Upper lobe of left lung (tissue), 6 donors: ENCODE data around the gene KIAA1217. TPM values are rescaled to one million over a fixed set of nuclear protein-coding genes. Genes with fewer than 3 reads are reported as not detected.

ENCODE experiments used
- ATAC-seq, 2 donors: fragments of 200-7000 bp; cut with Tn5 transposase; one replicate each; pipeline ENCODE4 v1.9.1; 2022; ENCODE audit warnings: mild to moderate bottlenecking in 2 of 2, moderate library complexity in 2 of 2; ENCODE audit not compliant: low FRiP score in 2 of 2
- DNase-seq, 2 donors: peaks; one replicate each; pipeline ENCODE4 v3.0.0-alpha.2; 2019 to 2020
- H3K27ac ChIP-seq, 4 donors: fragments of 200-600 bp; sonication (generic); one replicate each; pipeline ENCODE4 v1.5.1; 2016 to 2019
- H3K27me3 ChIP-seq, 4 donors: fragments of 200-600 bp; sonication (generic); one replicate each; pipeline ENCODE4 v1.5.1; 2017 to 2019
- H3K36me3 ChIP-seq, 4 donors: fragments of 200-600 bp; sonication (generic); one replicate each; pipeline ENCODE4 v1.5.1; 2016 to 2019
- H3K4me1 ChIP-seq, 4 donors: fragments of 200-600 bp; sonication (generic); one replicate each; pipeline ENCODE4 v1.5.1; 2018 to 2019
- H3K4me3 ChIP-seq, 4 donors: fragments of 200-600 bp; sonication (generic); one replicate each; pipeline ENCODE4 v1.5.1; 2017 to 2019; ENCODE audit warnings: mild to moderate bottlenecking in 2 of 4, moderate library complexity in 1 of 4
- H3K9me3 ChIP-seq, 4 donors: fragments of 200-600 bp; sonication (generic); one replicate each; pipeline ENCODE4 v1.5.1; 2018 to 2019
- EP300 ChIP-seq, 4 donors: sonication (generic); formaldehyde crosslinking; IDR thresholded peaks; one replicate each; pipeline ENCODE4 v1.5.1; 2017; ENCODE audit warnings: antibody characterized with exemption in 4 of 4, control low read depth in 2 of 4
- POLR2A ChIP-seq, 4 donors: fragments of 450-650 bp; IDR thresholded peaks; one replicate each; pipeline ENCODE4 v1.5.1; 2016 to 2017; ENCODE audit warnings: antibody characterized with exemption in 4 of 4, mild to moderate bottlenecking in 2 of 4
- POLR2AphosphoS5 ChIP-seq, 2 donors: sonication (generic); formaldehyde crosslinking; IDR thresholded peaks; one replicate each; pipeline ENCODE4 v1.5.1; 2017; ENCODE audit warnings: antibody characterized with exemption in 2 of 2
- WGBS, 2 donors: methylation state at CpG; one replicate each; pipeline ENCODE4 v1.1.5; 2017 to 2018; 5-methylcytosine and 5-hydroxymethylcytosine counted together
- total RNA-seq, 6 donors: library from RNA; depleted of rRNA in 4 of 6; stranded (reverse); fragments of >200 nt in 4 of 6; gene quantifications; one replicate each; pipeline versions ENCODE4 v1.1.0 to v1.2.1, GENCODE V29; 2016 to 2021
- TF ChIP-seq, protein P1 (sequence below), 6 experiments: fragments of 450-650 bp in 4 of 6; fragments of 200-600 bp in 2 of 6; sonication (generic) in 2 of 6; IDR thresholded peaks; one replicate each; pipeline ENCODE4 v1.5.1; 2016 to 2019; ENCODE audit warnings: antibody characterized with exemption in 6 of 6
- donor health status: DM: no; HTN: no; CAD: no; lungs with moderate emphysema.
- donor health status: DM: no; HTN: yes; CAD: no; lungs with severe emphysema.

The KIAA1217 gene
- total RNA-seq, 6 donors from 2014 or later: 18.4 to 109 (median 41.0) TPM

DNA sequence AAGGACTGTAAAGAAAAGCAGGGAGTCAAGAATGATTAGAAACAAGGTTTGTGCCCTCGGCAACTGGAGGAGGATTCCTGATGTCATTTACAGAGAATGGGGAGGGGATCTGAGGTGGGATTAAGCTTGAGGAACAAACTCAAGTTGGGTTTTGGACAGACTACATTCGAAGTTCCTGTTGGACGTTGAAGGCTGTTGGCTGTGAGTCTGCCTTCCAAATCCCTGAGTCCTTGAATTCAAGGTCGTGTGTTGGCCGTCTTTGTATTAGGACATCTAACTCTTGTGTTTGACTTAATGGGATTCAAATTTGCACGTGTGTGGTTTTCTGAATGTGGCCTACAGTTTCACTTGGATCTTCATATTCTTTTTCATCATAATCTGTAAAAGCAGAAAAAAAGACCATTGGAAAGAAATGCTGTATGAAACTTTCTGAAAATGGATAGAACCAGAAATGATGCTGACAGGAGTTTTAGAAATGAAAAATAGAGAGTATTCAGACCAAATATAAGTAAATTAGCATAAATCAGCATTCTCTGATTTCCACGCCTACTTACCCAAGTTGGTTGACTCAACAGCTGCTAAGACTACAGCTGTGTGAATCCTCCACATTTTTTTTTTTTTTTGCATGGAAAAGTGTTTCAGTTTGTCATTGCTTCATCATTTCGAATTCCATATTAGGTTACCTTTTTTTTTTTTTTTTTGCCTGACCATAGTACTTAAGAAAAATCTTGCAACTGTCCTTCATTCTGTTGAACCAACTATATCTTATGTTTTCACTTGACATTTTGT, 94.8 kb downstream of the KIAA1217 start:
- Histone ChIP-seq H3K27me3 (no peaks in the 10 kb centered on the region), H3K4me1 (peaks cover 9 to 17% (median 12%) of the 10 kb centered on the region in 4 donors), H3K4me3 (no peak overlapping the region), H3K36me3 (no peaks in the 10 kb centered on the region), H3K27ac (no peak overlapping the region), H3K9me3 (no peaks in the 10 kb centered on the region)
- ATAC-seq (no peak), DNase-seq (no peak)
- TF ChIP-seq POLR2AphosphoS5 (IDR thresholded peaks at IDR 0.05) (no peak), POLR2A (IDR thresholded peaks at IDR 0.05) (no peak), EP300 (IDR thresholded peaks at IDR 0.05) (no peak)
- TF ChIP-seq, protein P1, sequence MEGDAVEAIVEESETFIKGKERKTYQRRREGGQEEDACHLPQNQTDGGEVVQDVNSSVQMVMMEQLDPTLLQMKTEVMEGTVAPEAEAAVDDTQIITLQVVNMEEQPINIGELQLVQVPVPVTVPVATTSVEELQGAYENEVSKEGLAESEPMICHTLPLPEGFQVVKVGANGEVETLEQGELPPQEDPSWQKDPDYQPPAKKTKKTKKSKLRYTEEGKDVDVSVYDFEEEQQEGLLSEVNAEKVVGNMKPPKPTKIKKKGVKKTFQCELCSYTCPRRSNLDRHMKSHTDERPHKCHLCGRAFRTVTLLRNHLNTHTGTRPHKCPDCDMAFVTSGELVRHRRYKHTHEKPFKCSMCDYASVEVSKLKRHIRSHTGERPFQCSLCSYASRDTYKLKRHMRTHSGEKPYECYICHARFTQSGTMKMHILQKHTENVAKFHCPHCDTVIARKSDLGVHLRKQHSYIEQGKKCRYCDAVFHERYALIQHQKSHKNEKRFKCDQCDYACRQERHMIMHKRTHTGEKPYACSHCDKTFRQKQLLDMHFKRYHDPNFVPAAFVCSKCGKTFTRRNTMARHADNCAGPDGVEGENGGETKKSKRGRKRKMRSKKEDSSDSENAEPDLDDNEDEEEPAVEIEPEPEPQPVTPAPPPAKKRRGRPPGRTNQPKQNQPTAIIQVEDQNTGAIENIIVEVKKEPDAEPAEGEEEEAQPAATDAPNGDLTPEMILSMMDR (IDR thresholded peaks at IDR 0.05): no peak
- WGBS, 2 donors: 76 to 82% methylated on average over 8 of the region's 8 CpGs

DNA sequence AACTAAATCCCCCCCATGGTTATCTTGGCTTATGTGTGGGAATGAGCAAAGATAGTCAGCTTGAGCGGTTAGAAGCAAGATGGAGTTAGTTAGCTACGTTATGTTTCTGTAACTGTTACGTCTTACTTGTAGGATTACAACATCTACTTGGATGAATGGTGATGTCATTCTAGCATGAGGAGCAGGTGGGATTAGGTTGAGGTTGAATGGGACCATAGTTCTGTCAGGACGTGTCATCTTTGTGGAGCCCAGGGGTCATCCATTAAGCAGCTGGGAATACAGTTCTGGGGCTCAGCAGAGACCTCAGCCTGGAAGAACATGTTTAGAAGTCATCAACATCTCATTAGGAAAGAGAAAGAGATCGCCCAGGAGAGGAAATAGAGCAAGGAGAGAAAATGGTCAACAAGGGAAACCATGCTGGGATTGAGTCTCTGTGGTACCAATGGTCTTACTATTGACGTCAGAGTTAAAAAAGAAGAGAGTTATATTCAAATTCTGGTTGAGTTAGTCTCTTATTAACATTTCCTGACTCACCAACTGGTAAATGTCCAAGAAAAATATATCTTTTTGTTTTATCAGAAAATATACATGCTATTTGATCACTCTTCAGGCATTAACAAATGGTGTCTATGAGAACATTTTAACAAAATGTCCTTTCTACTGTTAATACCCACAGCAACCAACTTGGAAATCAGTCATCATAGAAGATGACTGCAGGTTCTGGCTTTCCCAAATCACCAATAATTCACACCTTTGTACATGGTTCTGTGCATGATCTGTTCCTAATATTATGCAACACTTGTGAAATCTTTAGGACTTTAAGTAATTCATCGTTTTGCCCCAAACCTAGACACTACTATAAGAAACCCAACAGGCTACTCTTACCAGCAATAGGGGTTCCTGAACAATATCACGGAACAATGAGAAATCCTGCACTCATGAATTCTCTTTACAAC, 96.9 kb downstream of the KIAA1217 start:
- no peak for DNase-seq
- ATAC-seq: no peak
- no peaks in the 10 kb centered on the region for H3K9me3 ChIP-seq
- no peak overlapping the region for H3K4me3 ChIP-seq
- no peak overlapping the region for H3K27ac ChIP-seq
- WGBS, 2 donors: 85 to 88% methylated on average over 8 of the region's 8 CpGs
- peaks cover 9 to 17% (median 12%) of the 10 kb centered on the region in 4 donors for H3K4me1 ChIP-seq
- TF ChIP-seq, protein P1 (IDR thresholded peaks at IDR 0.05): no peak
- TF ChIP-seq POLR2AphosphoS5 (IDR thresholded peaks at IDR 0.05): no peak
- TF ChIP-seq EP300 (IDR thresholded peaks at IDR 0.05): no peak
- no peak for TF ChIP-seq POLR2A (IDR thresholded peaks at IDR 0.05)
- H3K36me3 ChIP-seq: no peaks in the 10 kb centered on the region
- H3K27me3 ChIP-seq: no peaks in the 10 kb centered on the region

DNA sequence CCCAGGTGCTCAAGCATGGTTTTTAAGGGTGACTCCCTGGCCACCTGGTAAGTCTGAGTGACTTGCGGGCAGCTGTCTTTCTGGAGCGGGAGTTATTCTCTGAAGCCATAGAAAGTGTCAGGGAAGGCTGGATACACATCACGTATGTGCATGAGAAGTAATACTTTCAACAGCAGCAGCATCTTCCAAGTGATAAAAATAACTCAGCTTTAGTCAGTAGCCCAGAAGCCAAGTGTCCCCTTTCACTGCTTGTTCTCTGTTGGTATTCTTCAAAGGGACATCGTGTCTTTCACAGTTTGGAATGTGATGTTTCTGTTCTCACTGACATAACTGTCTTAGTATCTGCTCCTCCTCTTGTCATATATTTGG, 97.6 kb downstream of the KIAA1217 start:
- Histone ChIP-seq H3K4me3 (no peak overlapping the region), H3K27me3 (no peaks in the 10 kb centered on the region), H3K9me3 (no peaks in the 10 kb centered on the region), H3K36me3 (no peaks in the 10 kb centered on the region), H3K27ac (peak overlapping the region in 1 of 4 donors; percentile 34), H3K4me1 (peaks cover 10 to 17% (median 12%) of the 10 kb centered on the region in 4 donors)
- ATAC-seq (no peak), DNase-seq (no peak)
- 72 to 77% methylated on average over 4 of the region's 4 CpGs for WGBS, 2 donors
- TF ChIP-seq POLR2A (IDR thresholded peaks at IDR 0.05) (no peak), EP300 (IDR thresholded peaks at IDR 0.05) (no peak), POLR2AphosphoS5 (IDR thresholded peaks at IDR 0.05) (no peak)
- TF ChIP-seq, protein P1 (IDR thresholded peaks at IDR 0.05): no peak

DNA sequence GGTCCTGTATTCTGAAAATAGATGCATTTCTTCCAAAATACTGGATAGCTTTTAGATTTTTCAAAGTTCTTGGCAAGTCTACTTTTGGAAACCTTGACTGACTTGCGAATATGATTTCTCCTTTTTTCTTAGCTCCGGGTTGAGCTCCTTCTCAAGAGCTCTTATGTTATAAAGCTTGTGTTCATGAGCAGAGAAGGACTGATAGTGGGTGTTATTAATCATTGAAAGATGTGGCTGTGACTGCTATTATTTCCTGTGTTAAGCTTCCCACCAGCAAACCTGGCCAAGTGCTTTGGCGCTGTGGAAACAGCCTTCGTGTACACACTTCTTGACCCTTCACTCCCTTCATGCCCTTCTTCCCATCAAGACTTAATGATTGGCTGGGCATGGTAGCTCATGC, 98.2 kb downstream of the KIAA1217 start:
- DNase-seq: no peak
- Histone ChIP-seq H3K27me3 (no peaks in the 10 kb centered on the region), H3K4me1 (peaks cover 11 to 17% (median 12%) of the 10 kb centered on the region in 4 donors), H3K9me3 (no peaks in the 10 kb centered on the region), H3K27ac (peak overlapping the region in 2 of 4 donors; percentile 20 to 34), H3K36me3 (no peaks in the 10 kb centered on the region), H3K4me3 (no peak overlapping the region)
- WGBS, 2 donors: 34 to 53% methylated on average over 4 of the region's 4 CpGs
- no peak for ATAC-seq
- TF ChIP-seq, protein P1 (IDR thresholded peaks at IDR 0.05): no peak
- TF ChIP-seq POLR2AphosphoS5 (IDR thresholded peaks at IDR 0.05): no peak
